ENCODE results near the gene P2RY2. TPM values are rescaled to one million over a fixed set of nuclear protein-coding genes. Genes with fewer than 3 reads are reported as not detected.
"Not testable (repeated sequence)": the region's sequence is repeated elsewhere in the genome, so short reads cannot be mapped to it uniquely, and the experiment has no call there.

Gene P2RY2
- total and polyA plus RNA-seq, 5 donors from 2014 or later: not detected

GRCh38 chr11:73195191-73196007, 22.7 kb upstream of the P2RY2 start:
- H3K27me3 Mint-ChIP-seq: peaks cover 25% of the 10 kb centered on the region
- Histone ChIP-seq H3K36me3 (ENCODE audit: control insufficient read depth, insufficient read depth, low read length) (no peaks in the 10 kb centered on the region), H3K4me1 (ENCODE audit: control insufficient read depth, insufficient read depth, low read length, poor library complexity, severe bottlenecking) (no peaks in the 10 kb centered on the region), H3K4me3 (ENCODE audit: low read depth, low read length) (no peak overlapping the region), H3K27ac (ENCODE audit: insufficient read depth, low read length, poor library complexity, severe bottlenecking) (no peak overlapping the region), H3K27me3 (ENCODE audit: control insufficient read depth, insufficient read depth, low read length) (peaks cover 2% of the 10 kb centered on the region), H3K9me3 (ENCODE audit: control insufficient read depth in 2 of 2, low read length in 2 of 2) (no peaks in the 10 kb centered on the region)
- no peaks in the 10 kb centered on the region for H3K9me3 Mint-ChIP-seq
- no peaks in the 10 kb centered on the region for H3K36me3 Mint-ChIP-seq
- peaks cover 0 to 2% (median 0%) of the 10 kb centered on the region in 4 donors for H3K4me1 Mint-ChIP-seq
- DNase-seq (no peak), ATAC-seq (ENCODE audit: low read depth in 2 of 2) (no peak)
- H3K4me3 Mint-ChIP-seq: no peak overlapping the region
- no peak overlapping the region for H3K27ac Mint-ChIP-seq

- ATAC-seq (ENCODE audit: low read depth in 2 of 2) (no peak), DNase-seq (no peak)
- Mint-ChIP-seq H3K4me1 (peaks cover 0 to 2% (median 0%) of the 10 kb centered on the region in 4 donors), H3K9me3 (peaks cover 0 to 1% (median 0%) of the 10 kb centered on the region in 7 donors), H3K4me3 (no peak overlapping the region), H3K27me3 (peaks cover 29% of the 10 kb centered on the region), H3K36me3 (no peaks in the 10 kb centered on the region), H3K27ac (no peak overlapping the region)
- Histone ChIP-seq H3K4me1 (ENCODE audit: control insufficient read depth, insufficient read depth, low read length, poor library complexity, severe bottlenecking) (no peaks in the 10 kb centered on the region), H3K27me3 (ENCODE audit: control insufficient read depth, insufficient read depth, low read length) (peaks cover 5% of the 10 kb centered on the region), H3K36me3 (ENCODE audit: control insufficient read depth, insufficient read depth, low read length) (no peaks in the 10 kb centered on the region), H3K27ac (ENCODE audit: insufficient read depth, low read length, poor library complexity, severe bottlenecking) (no peak overlapping the region), H3K9me3 (ENCODE audit: control insufficient read depth in 2 of 2, low read length in 2 of 2) (no peaks in the 10 kb centered on the region), H3K4me3 (ENCODE audit: low read depth, low read length) (no peak overlapping the region)
Measured at GRCh38 chr11:73196576-73196975, 21.5 kb upstream of the P2RY2 start.

- DNase-seq (no peak), ATAC-seq (ENCODE audit: low read depth in 2 of 2) (no peak)
- Mint-ChIP-seq H3K27me3 (peaks cover 29% of the 10 kb centered on the region), H3K4me3 (no peak overlapping the region), H3K27ac (no peak overlapping the region), H3K4me1 (peaks cover 0 to 2% (median 0%) of the 10 kb centered on the region in 4 donors), H3K9me3 (peaks cover 0 to 1% (median 0%) of the 10 kb centered on the region in 7 donors), H3K36me3 (no peaks in the 10 kb centered on the region)
- Histone ChIP-seq H3K27ac (ENCODE audit: insufficient read depth, low read length, poor library complexity, severe bottlenecking) (no peak overlapping the region), H3K9me3 (ENCODE audit: control insufficient read depth in 2 of 2, low read length in 2 of 2) (no peaks in the 10 kb centered on the region), H3K4me3 (ENCODE audit: low read depth, low read length) (no peak overlapping the region), H3K36me3 (ENCODE audit: control insufficient read depth, insufficient read depth, low read length) (no peaks in the 10 kb centered on the region), H3K27me3 (ENCODE audit: control insufficient read depth, insufficient read depth, low read length) (peaks cover 5% of the 10 kb centered on the region), H3K4me1 (ENCODE audit: control insufficient read depth, insufficient read depth, low read length, poor library complexity, severe bottlenecking) (no peaks in the 10 kb centered on the region)
Measured at GRCh38 chr11:73197348-73197747, 20.7 kb upstream of the P2RY2 start.

- H3K4me1 ChIP-seq (ENCODE audit: control insufficient read depth, insufficient read depth, low read length, poor library complexity, severe bottlenecking); H3K4me1 Mint-ChIP-seq; H3K4me3 Mint-ChIP-seq; H3K36me3 Mint-ChIP-seq; H3K36me3 ChIP-seq (ENCODE audit: control insufficient read depth, insufficient read depth, low read length); H3K27ac Mint-ChIP-seq; H3K4me3 ChIP-seq (ENCODE audit: low read depth, low read length); H3K9me3 Mint-ChIP-seq; H3K9me3 ChIP-seq (ENCODE audit: control insufficient read depth in 2 of 2, low read length in 2 of 2); H3K27me3 ChIP-seq (ENCODE audit: control insufficient read depth, insufficient read depth, low read length); ATAC-seq (ENCODE audit: low read depth in 2 of 2); DNase-seq; H3K27ac ChIP-seq (ENCODE audit: insufficient read depth, low read length, poor library complexity, severe bottlenecking): not testable (repeated sequence)
- H3K27me3 Mint-ChIP-seq: peaks cover 27% of the 10 kb centered on the region
Measured at GRCh38 chr11:73197787-73198186, 20.3 kb upstream of the P2RY2 start.

- DNase-seq (no peak), ATAC-seq (ENCODE audit: low read depth in 2 of 2) (no peak)
Measured at GRCh38 chr11:73198677-73199076, 19.4 kb upstream of the P2RY2 start.

GRCh38 chr11:73199446-73199845, 18.6 kb upstream of the P2RY2 start:
- no peaks in the 10 kb centered on the region for H3K36me3 ChIP-seq (ENCODE audit: control insufficient read depth, insufficient read depth, low read length)
- H3K4me3 ChIP-seq (ENCODE audit: low read depth, low read length): no peak overlapping the region
- H3K27me3 ChIP-seq (ENCODE audit: control insufficient read depth, insufficient read depth, low read length): peaks cover 5% of the 10 kb centered on the region
- H3K27me3 Mint-ChIP-seq: peaks cover 30% of the 10 kb centered on the region
- peaks cover 0 to 2% (median 0%) of the 10 kb centered on the region in 4 donors for H3K4me1 Mint-ChIP-seq
- no peak for ATAC-seq (ENCODE audit: low read depth in 2 of 2)
- peaks cover 0 to 1% (median 0%) of the 10 kb centered on the region in 7 donors for H3K9me3 Mint-ChIP-seq
- H3K36me3 Mint-ChIP-seq: no peaks in the 10 kb centered on the region
- H3K27ac Mint-ChIP-seq: no peak overlapping the region
- no peaks in the 10 kb centered on the region for H3K4me1 ChIP-seq (ENCODE audit: control insufficient read depth, insufficient read depth, low read length, poor library complexity, severe bottlenecking)
- no peak overlapping the region for H3K27ac ChIP-seq (ENCODE audit: insufficient read depth, low read length, poor library complexity, severe bottlenecking)
- H3K9me3 ChIP-seq (ENCODE audit: control insufficient read depth in 2 of 2, low read length in 2 of 2): no peaks in the 10 kb centered on the region
- no peak for DNase-seq
- H3K4me3 Mint-ChIP-seq: no peak overlapping the region

More at GRCh38 chr11:73198677-73199076, 19.4 kb upstream of the P2RY2 start:
- Mint-ChIP-seq H3K4me1 (peaks cover 0 to 2% (median 0%) of the 10 kb centered on the region in 4 donors), H3K36me3 (no peaks in the 10 kb centered on the region), H3K27me3 (peaks cover 24% of the 10 kb centered on the region), H3K27ac (no peak overlapping the region), H3K4me3 (no peak overlapping the region), H3K9me3 (peaks cover 0 to 1% (median 0%) of the 10 kb centered on the region in 7 donors)
- Histone ChIP-seq H3K27ac (ENCODE audit: insufficient read depth, low read length, poor library complexity, severe bottlenecking) (no peak overlapping the region), H3K4me3 (ENCODE audit: low read depth, low read length) (no peak overlapping the region), H3K36me3 (ENCODE audit: control insufficient read depth, insufficient read depth, low read length) (no peaks in the 10 kb centered on the region), H3K9me3 (ENCODE audit: control insufficient read depth in 2 of 2, low read length in 2 of 2) (no peaks in the 10 kb centered on the region), H3K27me3 (ENCODE audit: control insufficient read depth, insufficient read depth, low read length) (peaks cover 5% of the 10 kb centered on the region), H3K4me1 (ENCODE audit: control insufficient read depth, insufficient read depth, low read length, poor library complexity, severe bottlenecking) (no peaks in the 10 kb centered on the region)

- peaks cover 0 to 1% (median 0%) of the 10 kb centered on the region in 7 donors for H3K9me3 Mint-ChIP-seq
- H3K27me3 Mint-ChIP-seq: peaks cover 30% of the 10 kb centered on the region
- no peak overlapping the region for H3K4me3 Mint-ChIP-seq
- ATAC-seq (ENCODE audit: low read depth in 2 of 2) (no peak), DNase-seq (no peak)
- Histone ChIP-seq H3K4me1 (ENCODE audit: control insufficient read depth, insufficient read depth, low read length, poor library complexity, severe bottlenecking) (no peaks in the 10 kb centered on the region), H3K27me3 (ENCODE audit: control insufficient read depth, insufficient read depth, low read length) (peaks cover 5% of the 10 kb centered on the region), H3K4me3 (ENCODE audit: low read depth, low read length) (no peak overlapping the region), H3K36me3 (ENCODE audit: control insufficient read depth, insufficient read depth, low read length) (no peaks in the 10 kb centered on the region), H3K9me3 (ENCODE audit: control insufficient read depth in 2 of 2, low read length in 2 of 2) (no peaks in the 10 kb centered on the region), H3K27ac (ENCODE audit: insufficient read depth, low read length, poor library complexity, severe bottlenecking) (no peak overlapping the region)
- no peak overlapping the region for H3K27ac Mint-ChIP-seq
- peaks cover 0 to 2% (median 0%) of the 10 kb centered on the region in 4 donors for H3K4me1 Mint-ChIP-seq
- H3K36me3 Mint-ChIP-seq: no peaks in the 10 kb centered on the region
Measured at GRCh38 chr11:73200256-73200655, 17.8 kb upstream of the P2RY2 start.

GRCh38 chr11:73201249-73201648, 16.8 kb upstream of the P2RY2 start:
- Histone ChIP-seq H3K27ac (ENCODE audit: insufficient read depth, low read length, poor library complexity, severe bottlenecking) (no peak overlapping the region), H3K36me3 (ENCODE audit: control insufficient read depth, insufficient read depth, low read length) (no peaks in the 10 kb centered on the region), H3K27me3 (ENCODE audit: control insufficient read depth, insufficient read depth, low read length) (peaks cover 5% of the 10 kb centered on the region), H3K4me1 (ENCODE audit: control insufficient read depth, insufficient read depth, low read length, poor library complexity, severe bottlenecking) (no peaks in the 10 kb centered on the region), H3K4me3 (ENCODE audit: low read depth, low read length) (no peak overlapping the region), H3K9me3 (ENCODE audit: control insufficient read depth in 2 of 2, low read length in 2 of 2) (no peaks in the 10 kb centered on the region)
- peaks cover 25% of the 10 kb centered on the region for H3K27me3 Mint-ChIP-seq
- H3K36me3 Mint-ChIP-seq: no peaks in the 10 kb centered on the region
- DNase-seq (no peak), ATAC-seq (ENCODE audit: low read depth in 2 of 2) (no peak)
- peaks cover 0 to 1% (median 0%) of the 10 kb centered on the region in 7 donors for H3K9me3 Mint-ChIP-seq
- no peak overlapping the region for H3K27ac Mint-ChIP-seq
- no peak overlapping the region for H3K4me3 Mint-ChIP-seq
- H3K4me1 Mint-ChIP-seq: peaks cover 0 to 2% (median 0%) of the 10 kb centered on the region in 4 donors

Measured in CD4-positive, CD25-positive, alpha-beta regulatory T cell (primary cell).